NCI-H1436 treated with DMSO at 0.1 percent for 48 hours (cell line): Measurements from ENCODE around the gene AAR2.

Experiments used
- DNase-seq: peaks from one replicate; lab custom pipeline; 2025; lab: John Stamatoyannopoulos, UW

The AAR2 gene

DNA sequence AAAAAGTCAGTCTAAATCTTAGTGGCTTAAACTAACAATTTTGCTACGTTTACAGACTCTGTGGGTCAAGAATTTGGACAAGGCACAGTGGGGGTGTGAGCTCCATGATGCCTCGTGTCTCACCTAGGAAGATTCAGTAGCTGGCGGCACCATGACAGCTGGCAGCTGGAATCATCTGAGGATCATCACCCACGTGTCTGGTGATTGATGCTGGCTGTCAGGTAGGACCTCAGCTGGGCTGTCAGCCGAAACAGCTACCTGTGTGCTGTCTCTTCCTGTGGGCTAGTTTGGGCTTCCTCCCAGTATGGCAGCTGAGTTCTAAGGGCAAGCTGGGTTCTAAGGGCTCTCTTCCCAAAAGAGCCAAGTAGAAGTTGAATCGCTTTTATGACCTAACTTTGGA is 43.5 kb downstream of the AAR2 start:
- no peak for DNase-seq

- no peak for DNase-seq
Measured at GRCh38 chr20:36281785-36282380, 45.6 kb downstream of the AAR2 start.

DNA sequence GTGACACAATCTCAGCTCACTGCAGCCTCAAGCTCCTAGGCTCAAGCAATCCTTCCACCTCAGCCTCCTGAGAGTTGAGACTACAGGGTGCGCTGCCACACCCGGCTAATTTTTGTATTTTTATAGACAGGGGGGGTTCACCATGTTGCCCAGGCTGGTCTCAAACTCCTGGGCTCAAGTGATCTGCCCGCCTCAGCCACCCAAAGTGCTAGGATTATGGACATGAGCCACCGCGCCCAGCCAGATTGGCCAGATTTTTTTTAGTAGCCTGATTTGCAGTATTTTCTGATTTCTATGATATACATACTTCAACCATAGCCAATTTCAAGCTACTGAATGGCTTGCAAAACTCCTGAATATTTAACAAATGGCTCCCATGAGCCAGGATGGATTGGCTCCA is 48.5 kb downstream of the AAR2 start:
- no peak for DNase-seq

- DNase-seq: no peak
Measured at GRCh38 chr20:36285746-36286447, 49.6 kb downstream of the AAR2 start.

DNA sequence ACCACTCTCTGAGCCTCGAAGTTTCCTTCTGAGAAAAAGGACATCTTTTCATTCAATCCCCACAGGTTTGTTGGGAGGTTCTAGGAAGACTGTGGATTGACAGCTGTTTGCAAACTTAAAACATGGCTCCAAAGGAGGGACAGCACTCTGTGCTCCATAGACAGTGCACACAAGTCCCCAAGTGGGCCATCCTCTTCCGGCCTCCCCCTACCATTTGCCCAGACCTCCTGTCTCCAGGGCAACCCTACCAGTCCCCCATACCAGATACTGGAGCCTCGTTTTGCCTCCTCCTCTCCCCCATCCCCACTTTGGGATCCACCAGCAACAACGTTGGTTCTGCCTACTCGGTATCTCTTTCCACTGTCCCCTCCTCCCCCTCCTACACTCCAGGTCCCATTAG is 61.4 kb downstream of the AAR2 start:
- DNase-seq: no peak

DNA sequence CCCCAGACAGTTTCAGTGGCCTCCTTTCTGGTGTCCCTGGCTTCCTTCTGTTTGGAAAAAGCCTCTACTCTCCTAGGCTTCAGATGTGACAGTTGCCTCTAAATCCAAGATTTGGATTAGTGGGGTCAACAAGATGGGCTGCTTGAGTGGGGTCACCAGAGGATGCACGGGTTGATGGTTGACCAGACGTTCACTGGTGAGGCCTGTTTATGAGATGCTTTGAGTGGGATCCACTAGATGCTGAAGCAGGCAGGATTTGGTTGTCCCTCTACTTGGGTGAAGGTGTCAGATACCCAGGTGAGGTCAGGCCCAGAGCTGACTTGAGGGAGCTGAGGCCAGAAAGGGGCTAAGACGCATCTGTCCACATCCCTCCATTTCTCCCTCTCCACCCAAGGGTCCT is 61.8 kb downstream of the AAR2 start:
- DNase-seq: no peak

DNA sequence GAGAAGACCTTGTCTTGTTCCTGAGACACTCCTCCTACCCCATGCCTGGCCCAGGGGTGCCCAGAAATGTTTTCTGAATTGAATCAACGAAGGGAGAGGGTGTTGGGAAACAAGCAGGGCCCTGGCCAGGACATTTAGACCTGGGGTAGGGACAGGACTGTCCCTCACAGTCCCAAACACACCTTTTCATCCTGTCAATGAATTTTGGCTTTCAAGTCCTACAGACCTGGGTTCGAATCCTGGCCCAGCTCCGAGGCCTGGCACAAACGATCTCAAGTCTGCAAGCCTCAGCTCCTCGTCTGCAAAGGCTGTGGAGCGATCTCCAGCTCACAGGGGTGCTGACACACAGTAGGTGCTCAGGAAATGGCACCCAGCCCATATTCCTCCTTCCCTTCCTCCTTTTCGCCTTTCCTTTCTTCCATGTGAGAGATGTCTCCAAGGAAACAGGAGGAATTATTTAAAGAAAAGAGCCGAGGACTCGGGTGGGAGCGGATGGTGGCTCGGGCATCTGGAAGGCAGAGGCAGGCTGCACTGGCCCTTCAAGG is 62.6 kb downstream of the AAR2 start:
- no peak for DNase-seq

- DNase-seq: no peak
Measured at GRCh38 chr20:36299459-36299858, 63.2 kb downstream of the AAR2 start.

DNA sequence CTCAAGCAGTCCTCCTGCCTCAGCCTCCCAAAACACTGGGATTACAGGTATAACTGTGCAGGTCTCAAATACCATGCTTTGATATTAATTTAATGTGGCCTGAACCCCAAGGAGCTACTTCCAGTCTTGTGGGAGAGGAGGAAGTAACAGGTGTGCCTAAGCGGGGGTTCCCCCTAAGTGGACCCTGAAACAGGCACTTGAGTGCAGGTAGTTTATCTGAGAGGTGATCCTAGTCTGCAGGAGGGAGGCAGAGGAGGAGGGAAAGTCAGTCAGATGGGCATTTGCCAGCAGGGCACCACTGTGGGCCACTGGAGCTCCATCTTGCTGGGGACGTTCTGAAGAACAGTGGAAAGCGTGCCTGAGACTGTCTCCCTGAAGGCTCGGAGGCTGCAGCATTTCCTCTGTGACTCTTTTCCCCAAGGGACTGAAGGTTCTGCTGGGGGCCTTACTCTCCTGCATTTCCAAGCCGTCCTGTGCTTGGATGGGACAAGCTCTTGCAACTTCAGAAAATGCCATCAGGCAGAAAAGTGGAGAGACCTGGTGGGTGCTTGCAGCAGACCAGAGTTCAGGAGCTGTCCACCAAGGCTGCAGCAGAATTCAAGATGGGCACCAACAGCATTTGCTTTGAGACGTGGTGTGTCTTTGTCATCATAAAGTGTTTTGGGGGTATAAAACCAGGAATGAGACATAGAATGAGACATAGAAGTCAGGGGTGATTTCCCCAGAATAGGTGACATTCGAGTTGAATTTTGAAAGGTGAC is 65.3 kb downstream of the AAR2 start:
- no peak for DNase-seq

- no peak for DNase-seq
Measured at GRCh38 chr20:36303020-36303595, 66.8 kb downstream of the AAR2 start.

GRCh38 chr20:36303831-36304230 is 67.6 kb downstream of the AAR2 start:
- no peak for DNase-seq

DNA sequence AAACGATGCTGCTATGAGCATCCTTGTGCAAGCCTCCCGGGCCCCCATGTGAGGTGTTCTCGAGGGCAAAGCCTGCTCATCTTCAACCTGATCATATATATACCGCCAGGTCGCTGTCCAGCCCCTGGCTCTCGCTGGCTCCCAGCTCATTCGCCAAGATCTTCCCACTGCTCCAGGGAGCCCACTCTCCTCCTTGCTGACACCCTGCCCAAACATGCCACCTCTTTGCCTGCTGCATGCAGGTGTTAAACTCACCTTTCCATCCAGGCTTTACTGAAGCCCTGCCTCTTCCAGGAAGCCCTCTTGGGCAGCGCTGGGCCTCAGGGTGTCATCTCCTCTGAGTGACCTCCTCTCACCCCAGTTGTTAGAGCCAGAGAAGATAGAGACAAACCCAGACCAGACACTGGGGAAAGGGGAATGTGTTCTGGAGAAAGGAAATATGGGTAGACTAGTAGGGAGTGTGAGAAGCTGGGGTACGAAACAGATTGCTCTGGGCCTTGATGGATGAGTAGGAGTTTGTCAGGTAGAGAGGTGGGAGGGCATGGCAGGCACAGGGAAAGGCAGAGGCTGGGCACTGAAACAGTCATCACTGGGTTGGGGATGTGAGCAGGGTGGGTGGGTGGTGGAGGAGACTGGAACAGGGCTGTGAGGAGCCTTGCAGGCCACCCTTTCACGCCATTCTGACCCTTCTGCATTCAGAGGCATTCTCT is 68.7 kb downstream of the AAR2 start:
- DNase-seq: no peak

- DNase-seq: no peak
Measured at GRCh38 chr20:36305602-36306551, 69.6 kb downstream of the AAR2 start, which contains the start of gene DLGAP4. Gene DLGAP4 (plus strand): TSS chr20:36306339. CDS start chr20:36431718, 125,379 bp downstream.
